SK-N-MC (cell line): Measurements from ENCODE around the gene ARHGEF28.

ENCODE experiments used
- EZH2 ChIP-seq: fragments of 200-600 bp; sonication (generic); IDR thresholded peaks from one replicate; pipeline ENCODE4 v1.6.1; 2017; ENCODE audit warnings: antibody characterized with exemption
- POLR2AphosphoS5 ChIP-seq: IDR thresholded peaks from 2 replicates; pipeline ENCODE4 v1.6.1; 2012; ENCODE audit warnings: mild to moderate bottlenecking, low read depth, low read length, borderline replicate concordance

DNA sequence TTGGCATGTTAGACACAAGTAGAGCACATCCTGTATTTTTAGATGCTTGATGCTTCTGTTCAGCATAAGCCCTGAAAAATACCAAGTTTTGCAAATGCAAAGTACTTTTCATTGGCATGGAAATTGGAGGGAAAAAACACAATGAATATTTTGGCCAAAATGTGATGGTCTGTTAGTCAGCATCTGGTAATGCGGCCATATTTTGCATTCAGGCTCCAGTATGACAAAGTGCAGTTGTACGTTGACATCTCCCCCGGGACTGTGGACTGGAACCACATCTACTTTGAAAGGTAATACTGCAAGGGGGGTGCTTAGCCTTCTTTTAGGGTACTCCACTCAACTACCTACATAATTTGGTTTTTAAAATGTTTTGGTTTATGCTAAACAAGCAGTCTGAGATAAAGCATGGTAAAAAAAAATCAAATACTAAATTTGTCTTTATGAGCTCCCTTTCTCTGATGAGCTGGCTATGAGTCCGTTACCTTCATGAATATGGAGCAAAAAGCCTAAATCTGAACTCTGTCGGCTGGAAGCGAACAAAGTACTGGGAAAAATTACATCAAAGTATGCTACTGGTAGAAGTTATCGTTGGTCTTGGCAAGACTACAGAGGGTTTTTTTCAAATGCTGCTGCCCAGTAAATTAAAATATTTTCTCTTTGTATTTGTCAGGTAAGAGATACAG is 297.0 kb downstream of the ARHGEF28 start:
- no peak for TF ChIP-seq EZH2
- TF ChIP-seq POLR2AphosphoS5 = no peak
